ENCODE data around the gene LGR5. TPM values are rescaled to one million over a fixed set of nuclear protein-coding genes. Genes with fewer than 3 reads are reported as not detected.

Gene LGR5
- total RNA-seq, 2 experiments from 2014 or later: not detected

GRCh38 chr12:71400481-71400880, 39.1 kb upstream of the LGR5 start:
- CTCF ChIA-PET: interaction anchor here (4.4 kb wide), 1 partner anchor 8 kb away, joined by 24 read pairs; no protein-coding TSS in a partner anchor
- TF ChIP-seq CTCF (IDR thresholded peaks at IDR 0.05): no peak
- H3K9me3 Mint-ChIP-seq: peaks cover 2% of the 10 kb centered on the region
- H3K27me3 Mint-ChIP-seq: peaks cover 18% of the 10 kb centered on the region
- no peak overlapping the region for H3K4me3 Mint-ChIP-seq
- DNase-seq (no peak), ATAC-seq (no peak)
- no peaks in the 10 kb centered on the region for H3K36me3 Mint-ChIP-seq (ENCODE audit: low read depth)
- no peak overlapping the region for H3K27ac Mint-ChIP-seq
- intact Hi-C loops (cut with micrococcal nuclease): no loop called here
- H3K4me1 Mint-ChIP-seq (ENCODE audit: low read depth): no peaks in the 10 kb centered on the region
- POLR2A ChIA-PET: no interaction called here

GRCh38 chr12:71405884-71406283, 33.7 kb upstream of the LGR5 start:
- peaks cover 1% of the 10 kb centered on the region for H3K36me3 Mint-ChIP-seq (ENCODE audit: low read depth)
- no peak for DNase-seq
- H3K4me3 Mint-ChIP-seq: no peak overlapping the region
- peaks cover 16% of the 10 kb centered on the region for H3K27me3 Mint-ChIP-seq
- no peak for ATAC-seq
- no peak for TF ChIP-seq CTCF (IDR thresholded peaks at IDR 0.05)
- intact Hi-C loops (cut with micrococcal nuclease): no loop called here
- no peak overlapping the region for H3K27ac Mint-ChIP-seq
- peaks cover 9% of the 10 kb centered on the region for H3K9me3 Mint-ChIP-seq
- POLR2A ChIA-PET: no interaction called here
- CTCF ChIA-PET: interaction anchor here (1.0 kb wide), 1 partner anchor 10 kb away, joined by 4 read pairs; no protein-coding TSS in a partner anchor
- H3K4me1 Mint-ChIP-seq (ENCODE audit: low read depth): no peaks in the 10 kb centered on the region

GRCh38 chr12:71407732-71408131, 31.9 kb upstream of the LGR5 start:
- Mint-ChIP-seq H3K27me3 (peaks cover 18% of the 10 kb centered on the region), H3K4me3 (no peak overlapping the region), H3K27ac (no peak overlapping the region), H3K9me3 (peaks cover 15% of the 10 kb centered on the region), H3K4me1 (ENCODE audit: low read depth) (no peaks in the 10 kb centered on the region), H3K36me3 (ENCODE audit: low read depth) (peaks cover 1% of the 10 kb centered on the region)
- intact Hi-C loops (cut with micrococcal nuclease): no loop called here
- no peak for TF ChIP-seq CTCF (IDR thresholded peaks at IDR 0.05)
- DNase-seq: no peak
- ATAC-seq: no peak
- ChIA-PET POLR2A (no interaction called here), CTCF (no interaction called here)

- TF ChIP-seq CTCF (IDR thresholded peaks at IDR 0.05): no peak
- ChIA-PET POLR2A (no interaction called here), CTCF (no interaction called here)
- ATAC-seq (no peak), DNase-seq (no peak)
- H3K4me1 Mint-ChIP-seq (ENCODE audit: low read depth): no peaks in the 10 kb centered on the region
- H3K9me3 Mint-ChIP-seq: peaks cover 13% of the 10 kb centered on the region
- intact Hi-C loops (cut with micrococcal nuclease): no loop called here
- no peak overlapping the region for H3K27ac Mint-ChIP-seq
- peaks cover 1% of the 10 kb centered on the region for H3K36me3 Mint-ChIP-seq (ENCODE audit: low read depth)
- peaks cover 7% of the 10 kb centered on the region for H3K27me3 Mint-ChIP-seq
- no peak overlapping the region for H3K4me3 Mint-ChIP-seq
Measured at GRCh38 chr12:71410844-71411243, 28.8 kb upstream of the LGR5 start.

GRCh38 chr12:71411635-71412034, 28.0 kb upstream of the LGR5 start:
- intact Hi-C loops (cut with micrococcal nuclease): no loop called here
- ChIA-PET POLR2A (no interaction called here), CTCF (interaction anchor here (1.6 kb wide), 1 partner anchor 335 kb away, joined by 5 read pairs; no protein-coding TSS in a partner anchor)
- ATAC-seq: no peak
- no peaks in the 10 kb centered on the region for H3K4me1 Mint-ChIP-seq (ENCODE audit: low read depth)
- no peak overlapping the region for H3K4me3 Mint-ChIP-seq
- no peak for TF ChIP-seq CTCF (IDR thresholded peaks at IDR 0.05)
- H3K27ac Mint-ChIP-seq: no peak overlapping the region
- H3K9me3 Mint-ChIP-seq: peaks cover 13% of the 10 kb centered on the region
- H3K36me3 Mint-ChIP-seq (ENCODE audit: low read depth): peaks cover 1% of the 10 kb centered on the region
- peaks cover 7% of the 10 kb centered on the region for H3K27me3 Mint-ChIP-seq
- DNase-seq: no peak

All from activated CD8-positive, alpha-beta T cell treated with anti-CD3 and anti-CD28 coated beads for 36 hours (primary cell).